OCI-LY7 (cell line): ENCODE measurements around the gene SNAP47. TPM values are rescaled to one million over a fixed set of nuclear protein-coding genes. Genes with fewer than 3 reads are reported as not detected.

Experiments
- BruUV-seq: library from RNA; stranded (reverse); fragments of 400-500 nt; replicated peaks from 2 replicates; lab custom pipeline; 2021; lab: Mats Ljungman, UMichigan
- CTCF ChIA-PET: fragments of 300-600 bp; sonication (Branson Sonifier 250); formaldehyde crosslinking; loops from one replicate; lab custom pipeline; 2022; ENCODE audit warnings: antibody characterized with exemption; ENCODE audit not compliant: unreplicated experiment; lab: Charles Lee
- POLR2A ChIA-PET: fragments of 300-600 bp; sonication (Branson Sonifier 250); formaldehyde crosslinking; loops from one replicate; lab custom pipeline; 2022; ENCODE audit warnings: antibody characterized with exemption; lab: Charles Lee
- DNase-seq: peaks from one replicate; pipeline ENCODE4 v3.0.0-alpha.2; 2015; ENCODE audit warnings: low spot score
- H2AFZ ChIP-seq: fragments of 200-600 bp; sonication (generic), shearing (Covaris generic); 2 replicates; pipeline ENCODE4 v1.6.1; 2014; ENCODE audit warnings: mild to moderate bottlenecking, antibody characterized with exemption, low read length, moderate library complexity
- H3K27ac ChIP-seq: fragments of 200-600 bp; sonication (generic); 2 replicates; pipeline ENCODE4 v1.5.1; 2014; ENCODE audit warnings: mixed run types, low read depth, mild to moderate bottlenecking, moderate library complexity, low read length, inconsistent platforms; ENCODE audit not compliant: poor library complexity, severe bottlenecking
- H3K36me3 ChIP-seq: fragments of 200-600 bp; sonication (generic); 2 replicates; pipeline ENCODE4 v1.6.1; 2014; ENCODE audit warnings: mild to moderate bottlenecking, antibody characterized with exemption, low read length, moderate library complexity, mixed read lengths; ENCODE audit not compliant: insufficient read depth
- H3K4me1 ChIP-seq: fragments of 200-600 bp; sonication (generic); 2 replicates; pipeline ENCODE4 v1.5.1; 2014; ENCODE audit warnings: mild to moderate bottlenecking, low read length; ENCODE audit not compliant: insufficient read depth, poor library complexity, severe bottlenecking
- H3K4me2 ChIP-seq: fragments of 200-600 bp; sonication (generic); 2 replicates; pipeline ENCODE4 v1.6.1; 2014; ENCODE audit warnings: mild to moderate bottlenecking, low read length
- H3K4me3 ChIP-seq: fragments of 200-600 bp; sonication (generic); 2 replicates; pipeline ENCODE4 v1.5.1; 2014; ENCODE audit warnings: mild to moderate bottlenecking, low read depth, low read length; ENCODE audit not compliant: poor library complexity, severe bottlenecking
- H3K79me2 ChIP-seq: fragments of 200-600 bp; sonication (generic); 2 replicates; pipeline ENCODE4 v1.6.1; 2016; ENCODE audit warnings: low read depth, mild to moderate bottlenecking, low read length, moderate library complexity, mixed read lengths; ENCODE audit not compliant: insufficient read depth
- H3K9me2 ChIP-seq: fragments of 200-600 bp; sonication (generic); 2 replicates; pipeline ENCODE4 v1.6.1; 2016; ENCODE audit warnings: mild to moderate bottlenecking, low read length, mixed read lengths; ENCODE audit not compliant: insufficient read depth
- H3K9me3 ChIP-seq: fragments of 200-600 bp; sonication (generic); 2 replicates; pipeline ENCODE4 v1.6.1; 2014; ENCODE audit warnings: mild to moderate bottlenecking, mixed run types, low read length, mixed read lengths
- H4K20me1 ChIP-seq: fragments of 200-600 bp; sonication (generic); 2 replicates; pipeline ENCODE4 v1.6.1; 2014; ENCODE audit warnings: mild to moderate bottlenecking, antibody characterized with exemption, low read length, moderate library complexity, mixed read lengths; ENCODE audit not compliant: insufficient read depth
- EZH2phosphoT487 ChIP-seq: fragments of 200-600 bp; sonication (generic); IDR thresholded peaks from 2 replicates; pipeline ENCODE4 v1.6.1; 2018; ENCODE audit warnings: low read depth, borderline replicate concordance, mild to moderate bottlenecking, mixed run types, antibody characterized with exemption, low read length, moderate library complexity, mixed read lengths
- intact Hi-C: fragments of 100-400 bp; cut with micrococcal nuclease; formaldehyde crosslinking; loops from one replicate; pipeline ENCODE4 v1.10.0; 2022; ENCODE audit not compliant: unreplicated experiment
- total RNA-seq, 2 experiments: library from RNA; depleted of rRNA in 1 of 2; stranded (reverse); fragments of >200 nt in 1 of 2; shearing (Covaris generic) in 1 of 2; gene quantifications; 2 replicates each; pipeline ENCODE4 v1.2.3, GENCODE V29; 2014 to 2022
- TF ChIP-seq, protein P1 (sequence below): fragments of 200-600 bp; sonication (generic); conservative IDR thresholded peaks from 2 replicates; pipeline ENCODE4 v1.5.1; 2014; ENCODE audit warnings: mild to moderate bottlenecking, antibody characterized with exemption, low read length, moderate library complexity, mixed read lengths

Gene SNAP47
- total RNA-seq, 2 experiments from 2014 or later: 29.8 to 44.2 TPM

GRCh38 chr1:227770812-227771211, 35.6 kb downstream of the SNAP47 start:
- BruUV-seq: no TSS peak
- H3K9me3 ChIP-seq: no peaks in the 10 kb centered on the region
- no peak overlapping the region for H3K4me2 ChIP-seq
- ChIA-PET CTCF (interaction anchor here (0.8 kb wide), 1 partner anchor 9 kb away, joined by 3 read pairs; no protein-coding TSS in a partner anchor), POLR2A (no interaction called here)
- TF ChIP-seq EZH2phosphoT487: no peak
- TF ChIP-seq, protein P1, sequence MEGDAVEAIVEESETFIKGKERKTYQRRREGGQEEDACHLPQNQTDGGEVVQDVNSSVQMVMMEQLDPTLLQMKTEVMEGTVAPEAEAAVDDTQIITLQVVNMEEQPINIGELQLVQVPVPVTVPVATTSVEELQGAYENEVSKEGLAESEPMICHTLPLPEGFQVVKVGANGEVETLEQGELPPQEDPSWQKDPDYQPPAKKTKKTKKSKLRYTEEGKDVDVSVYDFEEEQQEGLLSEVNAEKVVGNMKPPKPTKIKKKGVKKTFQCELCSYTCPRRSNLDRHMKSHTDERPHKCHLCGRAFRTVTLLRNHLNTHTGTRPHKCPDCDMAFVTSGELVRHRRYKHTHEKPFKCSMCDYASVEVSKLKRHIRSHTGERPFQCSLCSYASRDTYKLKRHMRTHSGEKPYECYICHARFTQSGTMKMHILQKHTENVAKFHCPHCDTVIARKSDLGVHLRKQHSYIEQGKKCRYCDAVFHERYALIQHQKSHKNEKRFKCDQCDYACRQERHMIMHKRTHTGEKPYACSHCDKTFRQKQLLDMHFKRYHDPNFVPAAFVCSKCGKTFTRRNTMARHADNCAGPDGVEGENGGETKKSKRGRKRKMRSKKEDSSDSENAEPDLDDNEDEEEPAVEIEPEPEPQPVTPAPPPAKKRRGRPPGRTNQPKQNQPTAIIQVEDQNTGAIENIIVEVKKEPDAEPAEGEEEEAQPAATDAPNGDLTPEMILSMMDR: no peak
- no peaks in the 10 kb centered on the region for H3K79me2 ChIP-seq
- H3K27ac ChIP-seq: no peak overlapping the region
- H2AFZ ChIP-seq: no peak overlapping the region
- intact Hi-C loops: no loop called here
- H4K20me1 ChIP-seq: no peaks in the 10 kb centered on the region
- no peak for DNase-seq
- H3K4me1 ChIP-seq: no peaks in the 10 kb centered on the region
- peaks cover 20% of the 10 kb centered on the region for H3K36me3 ChIP-seq
- no peak overlapping the region for H3K4me3 ChIP-seq
- no peaks in the 10 kb centered on the region for H3K9me2 ChIP-seq

DNA sequence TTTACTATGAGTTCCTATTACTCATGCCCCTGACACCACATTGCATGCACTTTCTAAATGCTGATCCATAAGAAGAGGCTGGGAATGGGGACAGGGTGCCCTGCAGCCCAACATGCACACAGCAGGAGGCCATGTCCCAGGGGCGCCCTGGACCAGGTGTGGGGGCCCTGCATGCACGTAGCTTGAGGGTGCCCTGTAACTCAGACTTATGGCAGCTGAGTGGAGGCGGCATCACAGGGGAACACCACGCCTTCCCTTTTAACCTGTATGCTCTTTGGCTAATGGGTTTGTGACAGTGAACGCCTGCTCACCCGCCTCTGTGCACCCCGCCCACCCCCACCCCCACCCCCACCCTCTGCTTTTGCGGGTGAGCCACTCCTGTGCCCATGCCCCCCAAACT, 36.1 kb downstream of the SNAP47 start:
- no peak overlapping the region for H2AFZ ChIP-seq
- ChIA-PET POLR2A (no interaction called here), CTCF (interaction anchor here (0.8 kb wide), 1 partner anchor 9 kb away, joined by 3 read pairs; no protein-coding TSS in a partner anchor)
- no peak overlapping the region for H3K27ac ChIP-seq
- H3K4me3 ChIP-seq: no peak overlapping the region
- intact Hi-C loops: no loop called here
- no TSS peak for BruUV-seq
- peaks cover 25% of the 10 kb centered on the region for H3K36me3 ChIP-seq
- no peaks in the 10 kb centered on the region for H4K20me1 ChIP-seq
- H3K9me3 ChIP-seq: no peaks in the 10 kb centered on the region
- H3K9me2 ChIP-seq: no peaks in the 10 kb centered on the region
- DNase-seq: no peak
- no peak overlapping the region for H3K4me2 ChIP-seq
- no peak for TF ChIP-seq EZH2phosphoT487
- TF ChIP-seq, protein P1: no peak
- no peaks in the 10 kb centered on the region for H3K79me2 ChIP-seq
- H3K4me1 ChIP-seq: no peaks in the 10 kb centered on the region

- DNase-seq: no peak
- no peak overlapping the region for H3K4me2 ChIP-seq
- H4K20me1 ChIP-seq: no peaks in the 10 kb centered on the region
- H3K27ac ChIP-seq: no peak overlapping the region
- no peak overlapping the region for H3K4me3 ChIP-seq
- H3K4me1 ChIP-seq: no peaks in the 10 kb centered on the region
- no peak overlapping the region for H2AFZ ChIP-seq
- TF ChIP-seq, protein P1: no peak
- TF ChIP-seq EZH2phosphoT487: no peak
- no TSS peak for BruUV-seq
- no peaks in the 10 kb centered on the region for H3K9me2 ChIP-seq
- H3K36me3 ChIP-seq: peaks cover 27% of the 10 kb centered on the region
- intact Hi-C loops: no loop called here
- H3K79me2 ChIP-seq: no peaks in the 10 kb centered on the region
- no peaks in the 10 kb centered on the region for H3K9me3 ChIP-seq
- POLR2A ChIA-PET: no interaction called here
- CTCF ChIA-PET: interaction anchor here (0.8 kb wide), 1 partner anchor 10 kb away, joined by 3 read pairs; no protein-coding TSS in a partner anchor
Measured at GRCh38 chr1:227771771-227772170, 36.5 kb downstream of the SNAP47 start.
